ENCODE data around the gene SLC24A3. TPM values are rescaled to one million over a fixed set of nuclear protein-coding genes. Genes with fewer than 3 reads are reported as not detected.

Gene SLC24A3
- total and polyA plus RNA-seq, 4 donors, result 1.9 to 8.4 (median 5.8) TPM

DNA sequence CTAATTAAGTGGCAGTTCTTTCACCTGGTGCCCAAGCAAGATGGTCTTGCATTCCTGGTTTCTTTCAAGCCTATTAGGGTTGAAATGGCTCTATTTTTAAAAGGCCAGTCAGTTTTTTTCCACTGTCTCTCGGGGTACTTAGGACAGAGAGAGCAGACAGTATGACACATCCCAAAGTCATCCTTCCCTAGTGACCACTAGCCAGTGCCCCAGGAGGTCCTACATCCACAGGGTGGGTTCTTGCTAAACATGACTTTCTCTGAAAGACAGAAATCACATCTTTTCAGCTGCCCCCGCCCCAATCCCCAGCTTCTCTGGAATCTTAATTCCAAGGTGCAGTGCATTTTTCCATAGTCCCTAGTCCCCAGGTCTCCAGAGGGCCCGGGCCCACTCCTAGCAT, 192.4 kb downstream of the SLC24A3 start:
- TF ChIP-seq, protein P1, sequence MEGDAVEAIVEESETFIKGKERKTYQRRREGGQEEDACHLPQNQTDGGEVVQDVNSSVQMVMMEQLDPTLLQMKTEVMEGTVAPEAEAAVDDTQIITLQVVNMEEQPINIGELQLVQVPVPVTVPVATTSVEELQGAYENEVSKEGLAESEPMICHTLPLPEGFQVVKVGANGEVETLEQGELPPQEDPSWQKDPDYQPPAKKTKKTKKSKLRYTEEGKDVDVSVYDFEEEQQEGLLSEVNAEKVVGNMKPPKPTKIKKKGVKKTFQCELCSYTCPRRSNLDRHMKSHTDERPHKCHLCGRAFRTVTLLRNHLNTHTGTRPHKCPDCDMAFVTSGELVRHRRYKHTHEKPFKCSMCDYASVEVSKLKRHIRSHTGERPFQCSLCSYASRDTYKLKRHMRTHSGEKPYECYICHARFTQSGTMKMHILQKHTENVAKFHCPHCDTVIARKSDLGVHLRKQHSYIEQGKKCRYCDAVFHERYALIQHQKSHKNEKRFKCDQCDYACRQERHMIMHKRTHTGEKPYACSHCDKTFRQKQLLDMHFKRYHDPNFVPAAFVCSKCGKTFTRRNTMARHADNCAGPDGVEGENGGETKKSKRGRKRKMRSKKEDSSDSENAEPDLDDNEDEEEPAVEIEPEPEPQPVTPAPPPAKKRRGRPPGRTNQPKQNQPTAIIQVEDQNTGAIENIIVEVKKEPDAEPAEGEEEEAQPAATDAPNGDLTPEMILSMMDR (IDR thresholded peaks at IDR 0.05; ENCODE audit: control extremely low read depth, extremely low read depth), result no peak
- Histone ChIP-seq H3K4me3 (no peak overlapping the region), H3K27me3 (ENCODE audit: control insufficient read depth in 3 of 3, insufficient read depth in 3 of 3, low read length in 2 of 3) (no peaks in the 10 kb centered on the region), H3K27ac (ENCODE audit: low read depth in 1 of 2, low read length in 1 of 2) (no peak overlapping the region), H3K9me3 (ENCODE audit: control insufficient read depth in 4 of 4, insufficient read depth in 3 of 4, low read length in 3 of 4) (peaks cover 0 to 1% (median 0%) of the 10 kb centered on the region in 4 donors), H3K4me1 (ENCODE audit: control insufficient read depth in 5 of 5, insufficient read depth in 5 of 5, low read length in 5 of 5) (peaks cover 0 to 10% (median 4%) of the 10 kb centered on the region in 5 donors), H3K36me3 (ENCODE audit: control insufficient read depth in 4 of 4, insufficient read depth in 4 of 4, low read length in 4 of 4) (no peaks in the 10 kb centered on the region), H3K9ac (ENCODE audit: insufficient read depth in 1 of 2, low read length in 2 of 2) (no peak overlapping the region)
- ATAC-seq (ENCODE audit: insufficient read depth, low FRiP score) (no peak), DNase-seq (no peak)
- WGBS, 2 donors, result 78 to 83% methylated on average over 3 of the region's 3 CpGs

DNA sequence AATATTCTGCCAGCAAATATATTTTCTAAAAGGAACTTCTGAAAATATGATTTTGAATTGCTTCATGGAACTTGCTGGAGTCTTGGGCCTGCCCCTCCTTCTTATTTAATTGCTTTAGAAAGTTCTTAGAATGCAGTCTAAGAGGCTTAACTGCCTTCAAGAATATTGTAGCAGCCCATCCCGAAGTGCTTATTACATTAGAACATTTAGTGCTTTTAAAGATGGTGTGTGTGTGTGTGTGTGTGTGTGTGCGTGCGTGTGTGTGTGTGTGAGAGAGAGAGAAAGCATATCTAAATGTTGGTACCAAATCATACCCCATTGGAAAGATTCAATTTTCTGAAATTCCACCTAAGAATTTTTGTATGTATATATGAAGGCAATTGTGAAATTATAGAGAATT, 193.5 kb downstream of the SLC24A3 start:
- H3K9me3 ChIP-seq (ENCODE audit: control insufficient read depth in 4 of 4, insufficient read depth in 3 of 4, low read length in 3 of 4), result peaks cover 0 to 1% (median 0%) of the 10 kb centered on the region in 4 donors
- H3K27ac ChIP-seq (ENCODE audit: low read depth in 1 of 2, low read length in 1 of 2), result no peak overlapping the region
- TF ChIP-seq, protein P1 (IDR thresholded peaks at IDR 0.05; ENCODE audit: control extremely low read depth, extremely low read depth), result no peak
- peaks cover 0 to 10% (median 4%) of the 10 kb centered on the region in 5 donors for H3K4me1 ChIP-seq (ENCODE audit: control insufficient read depth in 5 of 5, insufficient read depth in 5 of 5, low read length in 5 of 5)
- no peak overlapping the region for H3K4me3 ChIP-seq
- no peak for DNase-seq
- no peaks in the 10 kb centered on the region for H3K36me3 ChIP-seq (ENCODE audit: control insufficient read depth in 4 of 4, insufficient read depth in 4 of 4, low read length in 4 of 4)
- H3K9ac ChIP-seq (ENCODE audit: insufficient read depth in 1 of 2, low read length in 2 of 2), result no peak overlapping the region
- no peaks in the 10 kb centered on the region for H3K27me3 ChIP-seq (ENCODE audit: control insufficient read depth in 3 of 3, insufficient read depth in 3 of 3, low read length in 2 of 3)
- no peak for ATAC-seq (ENCODE audit: insufficient read depth, low FRiP score)
- 62 to 66% methylated on average over 3 of the region's 3 CpGs for WGBS, 2 donors

DNA sequence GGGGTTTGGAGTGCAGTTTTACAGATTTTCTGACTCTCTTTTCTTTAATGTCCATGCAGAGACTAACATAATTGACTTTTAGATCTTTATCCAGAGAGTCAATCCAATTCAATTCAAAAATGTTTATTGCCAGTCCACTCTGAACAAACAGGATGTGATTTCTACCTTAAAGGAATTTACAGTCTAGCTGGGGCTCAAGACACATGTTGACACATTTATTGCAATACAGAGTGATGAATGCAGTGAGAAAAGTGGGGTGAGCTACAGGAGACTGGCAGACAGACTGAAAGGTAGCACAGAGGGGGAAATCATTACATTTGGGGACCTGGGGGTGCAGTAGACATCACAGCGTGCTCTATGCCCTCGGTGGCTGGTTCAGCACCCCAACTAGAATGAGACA, 193.9 kb downstream of the SLC24A3 start:
- H3K36me3 ChIP-seq (ENCODE audit: control insufficient read depth in 4 of 4, insufficient read depth in 4 of 4, low read length in 4 of 4), result no peaks in the 10 kb centered on the region
- H3K4me3 ChIP-seq, result no peak overlapping the region
- DNase-seq (no peak), ATAC-seq (ENCODE audit: insufficient read depth, low FRiP score) (no peak)
- peaks cover 0 to 10% (median 4%) of the 10 kb centered on the region in 5 donors for H3K4me1 ChIP-seq (ENCODE audit: control insufficient read depth in 5 of 5, insufficient read depth in 5 of 5, low read length in 5 of 5)
- TF ChIP-seq, protein P1 (IDR thresholded peaks at IDR 0.05; ENCODE audit: control extremely low read depth, extremely low read depth), result no peak
- no peak overlapping the region for H3K9ac ChIP-seq (ENCODE audit: insufficient read depth in 1 of 2, low read length in 2 of 2)
- no peaks in the 10 kb centered on the region for H3K27me3 ChIP-seq (ENCODE audit: control insufficient read depth in 3 of 3, insufficient read depth in 3 of 3, low read length in 2 of 3)
- peaks cover 0 to 1% (median 0%) of the 10 kb centered on the region in 4 donors for H3K9me3 ChIP-seq (ENCODE audit: control insufficient read depth in 4 of 4, insufficient read depth in 3 of 4, low read length in 3 of 4)
- H3K27ac ChIP-seq (ENCODE audit: low read depth in 1 of 2, low read length in 1 of 2), result peak overlapping the region in 1 of 2 donors; percentile 27
- WGBS, 2 donors, result 78 to 85% methylated on average over 2 of the region's 2 CpGs

DNA sequence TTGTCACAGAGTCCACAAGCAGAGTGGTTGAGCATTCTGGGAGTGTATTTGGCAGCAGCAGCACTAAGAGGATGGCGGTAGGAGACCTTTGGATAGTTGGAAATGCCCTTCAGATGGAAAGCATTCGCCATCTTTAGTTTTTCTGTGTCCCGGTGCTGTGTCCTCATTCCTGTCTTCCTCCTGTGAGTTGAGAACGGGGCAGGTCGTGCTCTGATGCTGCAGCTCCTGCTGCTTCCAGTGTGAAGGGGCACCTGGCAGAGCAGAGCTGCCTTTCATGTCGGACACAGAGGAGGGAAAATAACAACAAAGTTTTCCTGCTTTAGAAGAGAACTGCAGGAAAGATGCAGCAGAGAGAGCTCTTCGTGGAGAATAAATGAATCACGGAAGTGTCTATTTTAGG, 194.8 kb downstream of the SLC24A3 start:
- no peaks in the 10 kb centered on the region for H3K27me3 ChIP-seq (ENCODE audit: control insufficient read depth in 3 of 3, insufficient read depth in 3 of 3, low read length in 2 of 3)
- ATAC-seq (ENCODE audit: insufficient read depth, low FRiP score), result no peak

More for the DNA sequence above, 194.8 kb downstream of the SLC24A3 start:
- no peak overlapping the region for H3K4me3 ChIP-seq
- TF ChIP-seq, protein P1 (IDR thresholded peaks at IDR 0.05; ENCODE audit: control extremely low read depth, extremely low read depth), result no peak
- 71 to 87% methylated on average over 8 of the region's 8 CpGs for WGBS, 2 donors
- peak overlapping the region in 1 of 2 donors; percentile 27 for H3K27ac ChIP-seq (ENCODE audit: low read depth in 1 of 2, low read length in 1 of 2)
- peaks cover 0 to 1% (median 0%) of the 10 kb centered on the region in 4 donors for H3K9me3 ChIP-seq (ENCODE audit: control insufficient read depth in 4 of 4, insufficient read depth in 3 of 4, low read length in 3 of 4)
- H3K9ac ChIP-seq (ENCODE audit: insufficient read depth in 1 of 2, low read length in 2 of 2), result no peak overlapping the region
- no peak for DNase-seq
- peaks cover 0 to 8% (median 2%) of the 10 kb centered on the region in 5 donors for H3K4me1 ChIP-seq (ENCODE audit: control insufficient read depth in 5 of 5, insufficient read depth in 5 of 5, low read length in 5 of 5)
- H3K36me3 ChIP-seq (ENCODE audit: control insufficient read depth in 4 of 4, insufficient read depth in 4 of 4, low read length in 4 of 4), result no peaks in the 10 kb centered on the region

All from lung (tissue), 12 donors.